Neural progenitor cell (in vitro differentiated cells): ENCODE measurements around the gene SH3PXD2B.

Source experiments
- CTCF ChIP-seq: fragments of 200-600 bp; sonication (generic); IDR thresholded peaks from 2 replicates; pipeline ENCODE4 v1.5.1; 2017; ENCODE audit warnings: antibody characterized with exemption, mild to moderate bottlenecking
- EZH2phosphoT487 ChIP-seq: fragments of 200-600 bp; sonication (generic); IDR thresholded peaks from 2 replicates; pipeline ENCODE4 v1.6.1; 2017; ENCODE audit warnings: antibody characterized with exemption

GRCh38 chr5:172413601-172414171, 40.6 kb downstream of the SH3PXD2B start:
- TF ChIP-seq CTCF (no peak), EZH2phosphoT487 (no peak)
